HG02623 (cell line): Measurements from ENCODE around the gene VSIG1.

Experiments used
- ATAC-seq: cut with Tn5 transposase; IDR thresholded peaks from one replicate; pipeline ENCODE4 v1.9.1; 2021; ENCODE audit warnings: moderate library complexity; ENCODE audit not compliant: unreplicated experiment

Gene VSIG1

GRCh38 chrX:108044554-108045256 lies at the start of gene VSIG1:
TSS of gene VSIG1 (plus strand) at chrX:108045065. CDS start at chrX:108045131, 66 bp downstream.
- ATAC-seq: no peak

DNA sequence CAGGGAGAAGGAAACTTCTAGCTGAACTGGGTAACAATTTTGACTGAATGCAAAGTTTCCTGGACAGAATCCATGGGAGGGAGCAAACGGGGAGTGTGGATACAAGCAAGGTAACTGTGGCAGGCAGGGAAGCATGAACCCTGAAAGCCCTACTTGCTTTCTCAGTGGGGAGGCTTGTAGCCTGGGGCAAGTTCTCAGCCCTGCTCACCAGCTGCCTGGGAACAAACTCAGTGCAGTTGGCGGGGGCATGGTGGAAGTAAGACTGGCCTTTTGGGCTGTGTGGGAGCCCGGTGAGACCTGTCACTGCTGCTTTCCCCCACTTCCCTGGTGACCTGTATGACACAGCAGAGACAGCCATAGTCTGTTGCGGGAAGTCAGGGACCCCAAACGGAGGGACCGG lies 48.7 kb upstream of the VSIG1 start:
- no peak for ATAC-seq

DNA sequence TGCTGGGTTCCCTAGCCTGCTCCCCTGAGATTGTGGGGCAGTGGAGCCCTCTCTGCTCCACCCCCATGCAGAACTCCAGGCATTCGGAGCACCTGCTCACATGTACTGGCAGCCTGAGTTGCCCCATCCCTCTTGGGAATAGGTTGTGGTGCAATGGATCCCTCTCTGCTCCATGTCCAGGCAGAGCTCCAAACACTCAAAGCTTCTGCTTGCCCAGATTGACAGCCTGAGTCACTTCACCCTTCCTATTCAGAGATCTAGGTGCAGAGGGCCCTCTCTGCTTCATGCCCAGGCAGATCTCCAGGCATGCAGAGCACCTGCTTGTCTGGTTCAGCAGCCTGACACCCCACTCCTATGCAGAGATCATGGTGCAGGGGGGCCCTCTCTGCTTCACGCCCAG lies 44.1 kb upstream of the VSIG1 start:
- no peak for ATAC-seq

DNA sequence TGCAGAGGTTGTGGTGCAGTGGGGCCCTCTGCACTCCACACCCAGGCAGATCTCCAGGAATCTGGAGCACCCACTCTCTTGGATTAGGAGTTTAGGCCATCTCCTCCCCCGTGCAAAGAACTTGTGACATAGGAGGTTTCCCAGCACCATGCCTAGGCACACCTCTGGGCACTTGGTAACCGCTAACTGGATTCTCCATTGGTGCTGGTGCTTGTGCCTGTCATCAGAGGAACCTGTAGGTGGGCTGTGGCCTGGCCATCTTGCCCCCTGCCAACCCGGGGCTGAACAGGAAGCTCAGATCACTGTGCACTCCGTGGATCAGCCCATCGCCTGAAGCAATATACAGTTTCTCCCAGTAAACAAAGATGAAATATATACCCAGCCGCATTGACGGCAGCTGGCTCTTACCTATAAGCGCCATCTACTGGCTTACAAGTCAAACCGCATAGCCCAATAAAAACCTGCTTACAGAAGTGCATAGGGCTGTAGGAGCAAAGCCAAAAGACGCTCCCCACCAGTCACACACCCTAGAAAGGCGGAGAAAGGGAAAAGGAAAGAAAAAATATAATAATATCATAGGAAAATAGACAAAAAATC lies 43.5 kb upstream of the VSIG1 start:
- ATAC-seq: no peak

- ATAC-seq: no peak
These were observed 26.0 kb upstream of the VSIG1 start for GRCh38 chrX:108018656-108019381.

- ATAC-seq: no peak
These were observed 25.4 kb upstream of the VSIG1 start for GRCh38 chrX:108019382-108019875.

- ATAC-seq: no peak
These were observed 24.2 kb upstream of the VSIG1 start for GRCh38 chrX:108020631-108021030.

DNA sequence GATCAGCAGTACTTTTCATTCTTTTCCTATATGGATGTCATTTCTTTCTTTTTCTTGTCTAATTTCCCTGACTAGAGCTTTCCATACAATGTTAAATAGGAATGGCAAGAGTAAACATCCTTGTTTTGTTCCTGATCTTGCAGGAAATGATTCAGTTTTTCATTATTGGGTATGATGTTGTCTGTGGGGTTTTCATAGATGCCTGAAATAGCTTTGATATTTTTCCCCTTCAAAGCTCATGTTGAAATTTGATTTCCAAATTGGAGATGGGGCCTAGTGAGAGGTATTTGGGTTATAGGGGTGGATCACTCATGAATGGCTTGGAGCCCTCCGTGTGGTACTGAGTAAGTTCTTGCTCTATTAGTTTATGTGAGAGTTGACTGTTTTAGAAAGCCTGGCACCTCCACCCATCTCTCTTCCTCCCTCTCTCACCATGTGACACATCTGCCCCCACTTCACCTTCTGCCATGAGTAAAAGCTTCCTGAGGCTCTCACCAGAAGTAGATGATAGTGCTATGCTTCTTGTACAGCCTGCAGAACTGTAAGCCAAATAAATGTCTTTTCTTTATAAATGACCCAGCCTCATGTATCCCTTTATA lies 22.3 kb upstream of the VSIG1 start:
- ATAC-seq: no peak

DNA sequence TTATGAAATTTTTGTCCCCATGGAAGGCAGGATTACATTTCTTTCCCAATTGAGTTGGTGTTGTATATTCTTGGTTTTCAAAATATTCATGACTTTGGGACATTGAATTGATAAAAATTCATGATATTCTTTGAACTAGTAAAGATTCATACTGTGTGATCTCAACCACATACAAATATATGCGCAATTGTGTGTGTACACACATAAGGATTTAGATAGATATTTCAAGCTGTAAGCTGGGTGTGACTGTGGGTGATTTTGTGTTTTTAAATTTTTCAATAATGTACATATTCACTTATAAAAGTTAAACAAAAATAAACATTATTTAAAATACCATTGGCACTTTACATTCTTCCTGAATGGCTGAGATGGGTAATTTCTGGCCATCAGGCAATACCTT lies 19.5 kb upstream of the VSIG1 start:
- ATAC-seq: no peak

GRCh38 chrX:108025954-108026600 lies 18.8 kb upstream of the VSIG1 start:
- no peak for ATAC-seq

- ATAC-seq: no peak
These were observed 16.0 kb upstream of the VSIG1 start for GRCh38 chrX:108028854-108029253.

DNA sequence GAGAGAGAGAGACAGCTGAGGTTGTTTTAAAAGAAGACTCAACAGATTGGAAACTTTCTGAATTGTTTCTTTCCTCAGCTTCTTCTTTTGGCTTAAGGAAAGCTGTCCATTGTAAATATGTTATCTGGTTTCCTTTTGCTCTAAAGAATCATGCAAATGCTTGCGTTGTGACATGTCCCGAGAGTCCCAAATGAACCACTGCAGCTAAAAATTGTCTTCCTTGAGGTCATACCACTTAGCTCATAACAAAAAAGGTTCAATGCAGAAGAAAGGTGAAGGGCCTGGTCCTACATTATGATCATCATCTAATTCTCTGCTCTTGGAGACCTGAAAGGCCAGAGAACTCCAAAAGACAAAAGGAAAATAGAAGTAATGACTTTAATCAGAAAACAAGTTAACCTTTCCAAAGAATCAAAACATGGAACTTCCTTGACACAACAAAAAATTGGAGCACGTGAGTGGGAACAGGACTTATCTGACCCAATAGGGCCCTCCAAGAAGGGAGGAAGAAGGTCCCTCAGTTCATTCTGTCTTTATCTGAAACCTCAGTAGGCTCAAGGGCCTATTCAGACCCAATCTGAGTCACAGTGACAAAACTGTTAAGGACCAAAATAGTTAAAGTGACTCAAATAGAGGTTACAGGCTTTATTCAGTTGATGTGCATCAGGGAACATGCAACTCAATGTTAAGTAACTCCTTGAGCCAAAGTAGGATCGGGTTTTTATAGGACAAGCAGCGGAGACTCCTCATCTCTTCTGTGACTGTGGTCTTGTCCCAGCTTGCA lies 14.7 kb upstream of the VSIG1 start:
- peak; percentile 57 for ATAC-seq

DNA sequence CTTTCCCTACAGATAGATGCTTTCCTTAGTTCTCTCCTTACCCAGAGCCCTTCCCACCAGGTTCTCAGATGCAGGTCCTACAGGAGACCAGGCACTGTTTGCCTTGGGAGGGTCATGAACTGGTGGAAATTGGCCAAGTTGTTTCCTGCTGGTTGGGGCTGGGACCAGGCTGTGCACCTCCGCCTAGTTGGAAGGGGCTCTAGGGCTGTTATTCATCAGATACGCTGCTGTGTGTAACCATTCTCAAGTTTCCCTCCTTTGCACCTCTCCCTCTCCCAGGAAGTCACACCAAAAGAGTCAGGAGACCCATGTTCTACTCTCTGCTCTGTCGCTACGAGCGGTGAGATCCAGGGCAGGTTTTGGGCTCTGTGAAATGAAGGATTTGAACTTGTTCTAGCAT lies 11.9 kb upstream of the VSIG1 start:
- ATAC-seq: no peak

GRCh38 chrX:108033890-108034289 lies 11.0 kb upstream of the VSIG1 start:
- no peak for ATAC-seq

DNA sequence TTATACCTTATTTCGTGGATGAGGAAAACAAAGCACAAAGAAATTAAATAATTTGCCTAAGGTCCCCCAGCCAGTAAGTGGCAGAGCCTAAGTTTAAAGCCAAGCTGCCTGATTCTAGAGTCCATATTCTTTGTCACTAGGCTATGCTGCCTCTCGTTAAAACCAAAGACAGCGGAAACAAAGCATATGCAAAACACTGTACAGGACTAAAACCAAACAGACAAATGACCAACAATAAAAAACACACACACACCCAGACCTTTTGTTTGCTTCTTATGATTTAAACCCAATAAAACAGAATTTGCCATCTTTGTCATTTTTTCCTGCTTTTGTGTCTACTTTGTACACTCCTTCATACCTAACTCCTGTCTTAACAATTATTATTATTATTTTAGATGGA lies 10.1 kb upstream of the VSIG1 start:
- no peak for ATAC-seq

GRCh38 chrX:108036298-108036973 lies 8.4 kb upstream of the VSIG1 start:
- no peak for ATAC-seq

DNA sequence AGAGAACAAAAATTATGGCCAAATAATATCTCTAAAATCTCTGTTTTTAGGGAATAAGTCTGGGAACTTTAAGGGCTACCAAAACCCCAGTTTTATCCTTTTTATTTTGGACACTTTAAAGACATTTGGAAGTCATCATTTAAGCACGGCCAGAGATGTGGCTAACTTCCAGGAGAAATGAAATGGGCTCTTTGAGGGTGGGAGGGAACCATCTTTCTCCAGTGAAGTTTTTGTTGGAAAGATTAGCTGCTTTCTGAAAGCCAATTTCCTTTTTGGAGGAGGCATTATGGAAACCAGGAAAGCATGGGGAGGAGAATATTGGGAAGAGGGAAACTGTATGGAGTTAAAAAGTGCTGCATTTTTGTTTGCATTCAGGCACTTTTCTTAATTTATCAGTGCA lies 4.8 kb downstream of the VSIG1 start:
- ATAC-seq: no peak

DNA sequence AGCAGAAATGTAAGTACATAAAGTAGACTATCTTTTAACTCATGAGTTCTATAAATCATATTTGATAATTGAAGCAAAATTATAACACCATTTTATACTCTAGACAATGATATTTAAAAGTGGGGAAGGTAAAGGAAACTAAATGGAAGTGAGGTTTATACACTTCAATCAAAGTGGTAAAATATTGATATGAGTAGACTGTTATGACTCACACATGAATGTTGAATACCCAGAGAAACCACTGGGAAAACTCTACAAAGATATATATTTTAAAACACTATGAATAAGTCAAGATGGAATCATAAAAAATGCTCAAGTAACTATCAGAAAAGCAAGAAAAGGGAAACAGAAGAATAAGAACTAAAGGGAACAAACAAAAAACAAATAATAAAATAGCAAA lies 8.4 kb downstream of the VSIG1 start:
- ATAC-seq: no peak

GRCh38 chrX:108055546-108055945 lies 10.7 kb downstream of the VSIG1 start:
- ATAC-seq: no peak

GRCh38 chrX:108059801-108060200 lies 14.9 kb downstream of the VSIG1 start:
- no peak for ATAC-seq
